ENCODE results near the gene SKI.

SKI gene

DNA sequence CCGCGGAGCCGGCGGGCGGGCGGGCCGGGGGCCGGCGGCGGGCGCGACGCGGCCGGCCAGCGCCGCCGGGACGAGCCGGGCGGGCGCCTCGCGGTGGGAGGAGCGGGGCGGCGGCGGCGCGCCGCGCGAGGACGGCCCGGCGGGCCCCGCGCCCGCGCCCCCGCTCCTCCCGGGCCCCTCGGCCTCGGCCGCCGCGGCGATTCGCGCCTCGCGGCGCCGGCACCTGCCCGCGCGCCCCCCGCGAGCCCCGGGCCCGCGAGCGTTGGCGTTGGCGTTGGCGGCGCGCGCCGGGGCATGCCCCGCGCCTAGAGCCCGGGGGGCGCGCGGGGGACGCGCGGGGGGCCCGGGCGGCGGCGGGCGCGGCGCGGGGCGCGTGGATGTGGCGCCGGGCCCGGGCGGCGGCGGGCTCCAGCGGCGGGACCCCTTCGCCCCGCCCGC lies at the start of gene SKI:
Gene SKI, plus strand, starts transcription at position 163 of the 438 bp plus-strand sequence. CDS start 448 bp downstream, outside the sequence.
- DNase-seq (ENCODE audit: low read depth in 2 of 2): no peak

DNA sequence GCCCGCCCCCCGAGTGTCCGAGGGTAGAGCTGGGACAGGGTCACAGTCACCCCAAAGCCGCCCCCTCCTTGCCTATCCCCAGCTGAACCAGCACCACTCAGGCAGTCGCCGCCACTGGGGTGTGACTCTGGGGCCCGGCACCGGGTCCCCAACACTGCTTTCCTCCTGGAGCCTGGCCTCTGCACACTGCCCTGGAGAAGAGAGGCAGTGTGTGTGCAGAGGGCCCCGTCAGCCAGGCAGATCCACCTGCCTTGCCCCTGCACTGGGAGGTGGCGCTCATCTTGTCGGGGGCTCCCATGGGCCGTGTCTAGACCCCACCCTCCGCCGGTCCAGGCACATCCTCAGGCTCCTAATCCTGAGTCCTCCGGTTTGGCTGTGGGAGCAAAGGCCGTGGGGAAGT lies 49.2 kb upstream of the SKI start:
- DNase-seq (ENCODE audit: low read depth in 2 of 2): no peak

GRCh38 chr1:2179283-2180013 lies 48.7 kb upstream of the SKI start:
- DNase-seq (ENCODE audit: low read depth in 2 of 2): no peak

- DNase-seq (ENCODE audit: low read depth in 2 of 2): no peak
These were observed 47.5 kb upstream of the SKI start for GRCh38 chr1:2180297-2181245.

GRCh38 chr1:2181271-2181670 lies 46.8 kb upstream of the SKI start:
- DNase-seq (ENCODE audit: low read depth in 2 of 2): no peak

DNA sequence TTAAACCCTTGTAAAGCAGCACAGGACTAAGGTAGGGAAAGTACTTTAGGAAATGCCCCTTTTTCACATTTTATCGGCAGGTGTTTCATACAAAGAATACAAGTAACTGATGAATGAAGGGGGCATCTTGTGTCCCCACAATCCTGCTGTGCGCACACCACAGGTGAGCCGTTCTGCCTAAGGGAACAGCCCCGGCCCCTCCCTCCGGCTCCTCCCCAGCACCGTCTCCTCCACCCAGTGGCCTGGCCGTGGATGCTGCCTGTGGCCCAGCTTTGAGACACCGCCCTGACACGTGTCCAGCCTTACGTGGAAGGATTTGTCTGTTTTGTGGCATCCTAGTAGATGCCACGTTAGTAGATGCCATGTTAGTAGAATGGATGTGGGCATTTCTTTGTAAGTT lies 46.4 kb upstream of the SKI start:
- no peak for DNase-seq (ENCODE audit: low read depth in 2 of 2)

GRCh38 chr1:2182376-2182775 lies 45.7 kb upstream of the SKI start:
- no peak for DNase-seq (ENCODE audit: low read depth in 2 of 2)

GRCh38 chr1:2183937-2184334 lies 44.2 kb upstream of the SKI start:
- no peak for DNase-seq (ENCODE audit: low read depth in 2 of 2)

GRCh38 chr1:2184531-2184930 lies 43.6 kb upstream of the SKI start:
- no peak for DNase-seq (ENCODE audit: low read depth in 2 of 2)

DNA sequence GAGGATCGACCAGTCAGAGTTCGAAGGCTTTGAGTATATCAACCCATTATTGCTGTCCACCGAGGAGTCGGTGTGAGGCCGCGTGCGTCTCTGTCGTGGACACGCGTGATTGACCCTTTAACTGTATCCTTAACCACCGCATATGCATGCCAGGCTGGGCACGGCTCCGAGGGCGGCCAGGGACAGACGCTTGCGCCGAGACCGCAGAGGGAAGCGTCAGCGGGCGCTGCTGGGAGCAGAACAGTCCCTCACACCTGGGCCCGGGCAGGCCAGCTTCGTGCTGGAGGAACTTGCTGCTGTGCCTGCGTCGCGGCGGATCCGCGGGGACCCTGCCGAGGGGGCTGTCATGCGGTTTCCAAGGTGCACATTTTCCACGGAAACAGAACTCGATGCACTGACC lies 43.2 kb upstream of the SKI start:
- no peak for DNase-seq (ENCODE audit: low read depth in 2 of 2)

DNA sequence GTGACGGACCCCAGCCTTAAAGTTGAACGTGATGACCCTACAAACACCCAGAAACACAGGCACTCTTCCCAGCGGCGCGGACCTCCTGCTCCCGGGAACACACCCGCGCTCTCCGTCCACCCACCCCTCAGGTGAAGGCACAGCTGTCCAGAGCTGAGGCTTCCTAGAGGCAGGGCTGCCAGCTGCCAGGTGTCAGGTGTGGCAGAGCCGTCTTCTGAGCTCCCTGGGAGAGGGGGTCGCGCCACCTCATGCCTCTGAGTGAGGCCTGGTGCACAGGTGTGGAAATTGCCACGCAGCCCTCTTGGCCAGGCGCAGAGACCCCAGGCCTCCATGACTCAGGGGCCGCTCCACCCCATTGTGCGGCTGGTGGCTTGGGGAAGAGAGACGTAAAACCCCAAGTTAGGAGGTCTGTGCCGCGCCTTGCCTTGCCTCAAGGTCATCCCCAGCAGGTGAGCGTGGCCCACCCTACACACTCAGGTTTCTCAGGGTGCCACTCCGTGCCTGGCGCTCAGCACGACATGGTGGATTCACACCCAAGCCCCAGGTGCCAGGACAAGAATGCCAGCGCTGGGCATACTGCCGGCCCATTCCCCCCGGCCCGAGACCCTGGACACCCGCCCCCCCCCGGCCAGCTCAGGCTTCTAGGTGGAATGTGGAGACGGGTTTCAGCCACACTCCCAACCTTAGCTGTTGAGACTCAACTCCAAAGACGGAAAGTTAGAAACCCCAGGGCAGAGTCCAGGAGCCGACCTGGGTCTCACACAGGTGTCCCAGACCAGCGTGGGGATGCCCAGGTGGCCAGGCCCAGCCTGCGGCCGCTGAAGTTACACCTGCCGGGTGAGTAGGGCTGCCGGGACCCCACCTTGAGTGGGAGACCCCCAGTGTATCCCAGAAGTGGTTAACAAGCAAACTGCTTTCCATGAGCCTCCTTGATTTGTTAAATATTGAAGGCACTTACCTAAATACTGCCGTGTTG lies 42.0 kb upstream of the SKI start:
- no peak for DNase-seq (ENCODE audit: low read depth in 2 of 2)

GRCh38 chr1:2186901-2187300 lies 41.2 kb upstream of the SKI start:
- no peak for DNase-seq (ENCODE audit: low read depth in 2 of 2)

DNA sequence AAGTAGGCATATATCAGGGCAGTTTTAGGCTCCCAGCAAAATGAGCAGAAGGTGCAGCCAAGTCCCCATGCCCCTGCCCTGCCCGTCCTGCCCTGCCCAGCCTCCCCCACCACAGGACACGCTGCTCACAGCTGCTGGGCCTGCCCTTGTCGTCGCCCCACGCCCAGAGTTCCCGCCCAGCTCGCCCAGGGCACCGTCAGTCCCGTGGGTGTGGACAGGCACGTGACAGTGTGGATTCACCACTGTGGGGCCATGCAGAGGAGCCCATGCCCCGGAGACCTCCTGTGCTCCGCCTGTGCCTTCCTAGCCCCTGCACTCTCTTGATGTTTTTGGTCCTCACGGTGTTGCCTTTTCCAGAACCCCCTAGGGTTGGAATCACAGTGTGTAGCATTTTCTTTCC lies 40.5 kb upstream of the SKI start:
- no peak for DNase-seq (ENCODE audit: low read depth in 2 of 2)

GRCh38 chr1:2188336-2188735 lies 39.8 kb upstream of the SKI start:
- DNase-seq (ENCODE audit: low read depth in 2 of 2): no peak

DNA sequence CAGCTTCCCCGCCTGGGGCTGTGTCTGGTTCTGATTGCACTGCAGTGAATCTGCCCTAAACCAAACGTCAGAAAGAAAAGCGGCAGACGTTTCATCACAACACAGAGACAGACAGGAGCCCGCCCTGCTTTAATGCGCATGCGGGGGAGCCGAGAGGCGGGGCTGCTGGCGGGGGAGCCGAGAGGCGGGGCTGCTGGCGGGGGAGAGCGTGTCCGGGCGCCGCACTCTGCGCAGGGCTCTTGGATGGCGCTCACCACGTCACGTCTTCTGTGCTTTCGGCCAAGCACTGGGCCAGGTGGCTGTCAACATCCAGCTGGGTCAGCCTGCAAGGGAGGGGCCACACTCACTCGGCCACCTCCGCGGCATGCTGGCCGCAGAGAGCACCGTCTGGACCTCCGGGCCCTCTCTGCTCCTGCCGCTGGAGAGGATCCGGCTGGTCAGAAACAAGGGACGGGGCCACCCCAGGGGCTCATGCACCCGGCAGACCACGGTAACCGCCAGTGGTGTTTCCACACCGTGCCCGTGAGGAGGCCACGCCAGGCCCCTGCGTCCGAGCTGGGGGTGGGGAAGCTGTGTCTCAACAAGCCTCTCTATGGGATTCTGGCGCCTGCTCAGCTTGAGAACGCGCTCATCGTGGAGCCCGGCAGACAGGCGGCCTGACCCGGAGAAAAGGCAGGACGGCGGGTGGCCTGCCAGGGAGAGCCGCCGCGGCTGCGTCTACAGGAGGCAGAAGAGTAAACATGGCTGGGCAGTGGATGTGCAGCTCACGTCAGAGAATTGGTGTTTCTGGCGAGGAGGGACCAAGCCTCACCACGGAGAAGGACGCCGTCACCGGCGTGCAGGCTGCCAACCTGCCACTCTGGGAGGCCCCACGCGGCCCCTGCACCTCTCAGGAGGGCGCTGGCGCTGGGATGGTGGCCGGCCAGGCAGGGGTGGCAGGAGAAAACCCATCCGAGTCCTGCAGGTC lies 38.4 kb upstream of the SKI start:
- DNase-seq (ENCODE audit: low read depth in 2 of 2): peak; percentile 78 to 82

DNA sequence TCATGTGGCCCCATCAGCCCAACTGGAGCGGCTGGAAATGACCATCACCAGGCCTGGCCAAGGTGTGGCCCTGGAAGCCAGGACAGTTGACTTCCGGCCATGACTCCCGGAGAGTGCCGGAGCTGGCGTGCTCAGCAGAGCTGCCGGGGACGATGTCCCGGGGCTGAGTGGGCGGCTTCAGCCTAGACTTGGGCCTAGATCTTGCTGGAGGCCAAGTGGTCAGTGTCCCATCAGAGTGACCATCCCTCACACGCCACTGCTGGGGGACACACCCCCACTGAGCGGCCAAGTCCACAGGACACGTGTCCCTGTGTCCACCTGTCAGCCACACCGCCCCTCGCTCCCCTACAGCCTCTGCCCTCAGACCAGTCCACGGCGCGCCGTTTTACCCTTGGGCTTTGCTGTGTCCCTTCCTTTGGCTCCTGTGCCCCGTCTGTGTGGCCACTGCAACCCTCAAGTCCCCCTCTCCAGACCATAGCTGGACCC lies 37.6 kb upstream of the SKI start:
- no peak for DNase-seq (ENCODE audit: low read depth in 2 of 2)

DNA sequence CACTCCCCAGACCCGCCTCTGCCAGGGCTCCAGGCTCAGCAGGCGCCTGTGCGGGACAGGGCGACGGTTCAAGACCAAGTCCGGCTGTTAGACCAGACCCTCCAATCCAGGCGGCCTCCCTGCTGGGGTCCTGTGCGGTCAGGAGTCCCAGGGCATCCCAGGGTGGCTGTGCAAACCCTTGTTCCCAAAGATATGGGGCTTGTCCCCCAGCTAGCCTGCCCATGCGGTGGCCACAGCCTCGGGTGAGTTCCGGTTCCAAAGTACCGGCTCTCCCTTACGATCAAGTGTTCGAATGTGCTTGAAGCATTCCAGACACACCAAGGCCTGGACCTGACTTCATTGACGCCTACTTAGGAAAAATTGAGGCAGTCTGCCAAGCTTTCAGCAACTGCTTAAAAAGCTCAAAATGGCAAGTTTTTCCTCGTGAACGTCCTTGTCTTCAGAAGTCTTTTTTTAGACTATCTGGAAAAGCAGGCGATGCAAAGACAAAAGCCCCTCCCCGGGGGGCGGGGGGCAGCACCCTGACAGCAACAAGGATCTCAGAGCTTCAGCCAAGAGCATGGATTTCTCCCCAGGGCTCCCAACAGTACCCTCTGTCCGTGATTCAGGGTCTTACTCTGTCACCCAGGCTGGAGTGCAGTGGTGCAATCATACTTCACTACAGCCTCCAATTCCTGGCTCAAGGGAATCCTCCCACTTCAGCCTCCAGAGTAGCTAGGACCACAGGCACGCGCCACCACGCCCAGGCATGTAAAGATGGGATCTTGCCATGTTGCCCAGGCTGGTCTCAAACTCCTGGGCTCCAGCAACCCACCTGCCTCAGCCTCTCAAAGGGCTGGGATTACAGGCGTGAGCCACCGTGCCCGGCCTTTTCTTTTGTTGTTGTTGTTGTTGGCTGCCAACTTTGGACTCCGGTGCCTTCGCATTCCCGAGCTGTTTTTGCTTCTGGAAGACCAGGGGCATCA lies 35.8 kb upstream of the SKI start:
- no peak for DNase-seq (ENCODE audit: low read depth in 2 of 2)

GRCh38 chr1:2193514-2194281 lies 34.4 kb upstream of the SKI start:
- DNase-seq (ENCODE audit: low read depth in 2 of 2): no peak

Measured in stimulated activated CD4-positive, alpha-beta T cell treated with anti-CD3 and anti-CD28 coated beads, Interleukin-12 subunit alpha, Interleukin-12 subunit beta, amount 100 ng/mL, for 24 hours (primary cell).